Natural killer cell (primary cell): ENCODE measurements around the gene PLEKHA1. TPM values are rescaled to one million over a fixed set of nuclear protein-coding genes. Genes with fewer than 3 reads are reported as not detected.

Experiments used
- ATAC-seq, 3 donors: fragments of 150-1000 bp in 2 of 3; fragments of 200-7000 bp in 1 of 3; cut with Tn5 transposase; 1 replicate in 1 of 3; 2 replicates in 2 of 3; pipeline ENCODE4 v1.10.0; 2021; ENCODE audit warnings: mild to moderate bottlenecking in 2 of 3, moderate library complexity in 2 of 3
- DNase-seq, 2 donors: peaks; one replicate each; pipeline versions ENCODE4 v3.0.0 to v3.0.0-alpha.2; 2013 to 2021; ENCODE audit warnings: mixed read lengths in 1 of 2
- H3K27ac ChIP-seq: one replicate; pipeline ENCODE4 v1.5.1; 2013; ENCODE audit warnings: mild to moderate bottlenecking, low read length
- H3K27me3 ChIP-seq: one replicate; pipeline ENCODE4 v1.6.1; 2013; ENCODE audit warnings: low read length; ENCODE audit not compliant: control insufficient read depth, insufficient read depth
- H3K36me3 ChIP-seq: one replicate; pipeline ENCODE4 v1.6.1; 2013; ENCODE audit warnings: low read length; ENCODE audit not compliant: control insufficient read depth, insufficient read depth
- H3K4me1 ChIP-seq: one replicate; pipeline ENCODE4 v1.6.1; 2013; ENCODE audit warnings: low read length; ENCODE audit not compliant: control insufficient read depth, insufficient read depth
- H3K4me3 ChIP-seq: one replicate; pipeline ENCODE4 v1.5.1; 2013; ENCODE audit warnings: low read length
- H3K9me3 ChIP-seq: one replicate; pipeline ENCODE4 v1.6.1; 2013; ENCODE audit warnings: low read length; ENCODE audit not compliant: control insufficient read depth, insufficient read depth
- H3K27ac Mint-ChIP-seq, 2 donors: one replicate each; pipeline ENCODE4 v1.8.0; 2022; ENCODE audit warnings: mild to moderate bottlenecking in 2 of 2, mixed read lengths in 2 of 2, moderate library complexity in 1 of 2
- H3K27me3 Mint-ChIP-seq, 2 donors: one replicate each; pipeline ENCODE4 v1.8.0; 2022; ENCODE audit warnings: low read depth in 2 of 2, mixed read lengths in 2 of 2
- H3K36me3 Mint-ChIP-seq: one replicate; pipeline ENCODE4 v1.8.0; 2022; ENCODE audit warnings: mixed read lengths
- H3K4me1 Mint-ChIP-seq, 2 donors: one replicate each; pipeline ENCODE4 v1.8.0; 2022; ENCODE audit warnings: mixed read lengths in 2 of 2
- H3K4me3 Mint-ChIP-seq: one replicate; pipeline ENCODE4 v1.8.0; 2022; ENCODE audit warnings: mild to moderate bottlenecking, moderate library complexity, mixed read lengths
- H3K9me3 Mint-ChIP-seq, 2 donors: one replicate each; pipeline ENCODE4 v1.8.0; 2022; ENCODE audit warnings: mixed read lengths in 2 of 2
- WGBS: methylation state at CpG from one replicate; pipeline ENCODE4 v1.1.7; 2013; ENCODE audit warnings: missing lambda C conversion rate; ENCODE audit not compliant: insufficient coverage; 5-methylcytosine and 5-hydroxymethylcytosine counted together
- intact Hi-C: fragments of 100-400 bp; cut with micrococcal nuclease; formaldehyde crosslinking; loops from one replicate; pipeline ENCODE4 v1.14.2; 2022
- total RNA-seq, 4 donors: library from RNA; stranded (reverse); fragments of 120-200 nt in 1 of 4; gene quantifications; one replicate each; pipeline versions ENCODE4 v1.2.3 to v1.2.4, GENCODE V29; 2013 to 2022
- TF ChIP-seq, protein P1 (sequence below): fragments of 200-600 bp; IDR thresholded peaks from one replicate; pipeline ENCODE4 v1.8.0; 2022; ENCODE audit warnings: antibody characterized with exemption

Gene PLEKHA1
- total RNA-seq, 3 donors from 2014 or later (not counting 1 experiment from before 2014, with no cell fraction given) = 45.9 to 64.6 (median 56.1) TPM

DNA sequence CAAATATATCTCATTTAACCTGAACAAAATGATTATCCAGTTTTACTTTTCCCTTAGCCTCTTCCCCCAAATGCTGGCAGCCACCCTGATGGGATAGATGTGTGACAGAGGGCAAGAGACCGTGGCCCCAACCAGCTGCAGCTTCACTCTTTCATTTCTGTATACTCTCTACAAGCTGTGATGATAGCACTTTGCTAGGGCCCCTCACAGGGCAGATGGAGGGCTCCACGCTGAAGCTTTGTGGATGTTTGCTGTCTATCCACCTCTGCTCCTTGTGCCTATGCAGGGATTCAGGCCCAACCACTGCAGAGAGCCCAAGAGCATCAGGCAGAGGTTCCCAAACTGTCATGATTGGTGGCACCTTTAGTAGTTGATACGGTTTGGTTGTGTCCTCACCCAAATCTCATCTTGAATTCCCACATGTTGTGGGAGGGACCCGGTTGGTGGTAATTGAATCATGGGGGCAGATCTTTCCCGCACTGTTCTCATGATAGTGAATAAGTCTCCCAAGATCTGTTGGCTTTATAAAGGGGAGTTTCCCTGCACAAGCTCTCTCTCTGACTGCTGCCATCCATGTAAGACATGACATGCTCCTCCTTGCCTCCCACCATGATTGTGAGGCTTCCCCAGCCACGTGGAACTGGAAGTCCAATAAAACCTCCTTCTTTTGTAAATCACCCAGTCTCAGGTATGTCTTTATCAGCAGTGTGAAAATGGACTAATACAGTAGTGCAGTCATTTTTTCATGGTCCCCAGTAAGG, 107.0 kb downstream of the PLEKHA1 start:
- Histone ChIP-seq H3K36me3 (no peaks in the 10 kb centered on the region), H3K27ac (no peak overlapping the region), H3K9me3 (no peaks in the 10 kb centered on the region), H3K4me3 (no peak overlapping the region), H3K27me3 (no peaks in the 10 kb centered on the region), H3K4me1 (no peaks in the 10 kb centered on the region)
- DNase-seq (no peak), ATAC-seq (no peak)
- peaks cover 14 to 33% of the 10 kb centered on the region in 2 donors for H3K27me3 Mint-ChIP-seq
- TF ChIP-seq, protein P1, sequence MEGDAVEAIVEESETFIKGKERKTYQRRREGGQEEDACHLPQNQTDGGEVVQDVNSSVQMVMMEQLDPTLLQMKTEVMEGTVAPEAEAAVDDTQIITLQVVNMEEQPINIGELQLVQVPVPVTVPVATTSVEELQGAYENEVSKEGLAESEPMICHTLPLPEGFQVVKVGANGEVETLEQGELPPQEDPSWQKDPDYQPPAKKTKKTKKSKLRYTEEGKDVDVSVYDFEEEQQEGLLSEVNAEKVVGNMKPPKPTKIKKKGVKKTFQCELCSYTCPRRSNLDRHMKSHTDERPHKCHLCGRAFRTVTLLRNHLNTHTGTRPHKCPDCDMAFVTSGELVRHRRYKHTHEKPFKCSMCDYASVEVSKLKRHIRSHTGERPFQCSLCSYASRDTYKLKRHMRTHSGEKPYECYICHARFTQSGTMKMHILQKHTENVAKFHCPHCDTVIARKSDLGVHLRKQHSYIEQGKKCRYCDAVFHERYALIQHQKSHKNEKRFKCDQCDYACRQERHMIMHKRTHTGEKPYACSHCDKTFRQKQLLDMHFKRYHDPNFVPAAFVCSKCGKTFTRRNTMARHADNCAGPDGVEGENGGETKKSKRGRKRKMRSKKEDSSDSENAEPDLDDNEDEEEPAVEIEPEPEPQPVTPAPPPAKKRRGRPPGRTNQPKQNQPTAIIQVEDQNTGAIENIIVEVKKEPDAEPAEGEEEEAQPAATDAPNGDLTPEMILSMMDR = no peak
- intact Hi-C loops = no loop called here
- H3K36me3 Mint-ChIP-seq = no peaks in the 10 kb centered on the region
- H3K27ac Mint-ChIP-seq = no peak overlapping the region
- 82% methylated on average over 4 of the region's 6 CpGs for WGBS
- H3K4me1 Mint-ChIP-seq = no peaks in the 10 kb centered on the region
- H3K4me3 Mint-ChIP-seq = no peak overlapping the region
- H3K9me3 Mint-ChIP-seq = no peaks in the 10 kb centered on the region

Other genes with a start within 250 kb of the PLEKHA1 start
- gene BTBD16, start 103.4 kb upstream of the PLEKHA1 start, total RNA-seq = not detected
- not detected for gene ARMS2, start 79.9 kb downstream of the PLEKHA1 start, total RNA-seq
- not detected for gene HTRA1, start 86.8 kb downstream of the PLEKHA1 start, total RNA-seq
- not detected for gene DMBT1, start 186.0 kb downstream of the PLEKHA1 start, total RNA-seq